ENCODE results near the gene CCSER1.

CCSER1 gene

DNA sequence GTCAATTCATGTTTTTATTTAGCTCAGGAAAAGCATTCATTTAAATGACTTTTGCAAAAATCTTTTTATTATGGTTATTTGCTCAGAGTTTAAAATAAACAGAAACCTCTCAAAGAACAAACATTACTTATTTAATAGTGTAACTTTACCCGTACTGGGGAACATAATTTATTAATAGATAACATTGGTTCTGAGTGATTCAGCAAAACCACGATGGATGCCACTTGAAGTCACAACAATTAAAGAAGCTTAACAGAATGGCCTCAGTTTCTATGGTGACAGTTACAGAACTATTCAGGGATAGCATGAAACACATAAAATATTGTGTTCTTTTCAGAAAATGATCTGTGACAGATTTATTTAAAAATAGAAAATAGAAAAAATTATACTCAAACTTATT, 368.7 kb downstream of the CCSER1 start:
- POLR2A ChIA-PET: no interaction called here
- CTCF ChIA-PET: no interaction called here
- no peak for DNase-seq (ENCODE audit: extremely low spot score)
- TF ChIP-seq, protein P1, sequence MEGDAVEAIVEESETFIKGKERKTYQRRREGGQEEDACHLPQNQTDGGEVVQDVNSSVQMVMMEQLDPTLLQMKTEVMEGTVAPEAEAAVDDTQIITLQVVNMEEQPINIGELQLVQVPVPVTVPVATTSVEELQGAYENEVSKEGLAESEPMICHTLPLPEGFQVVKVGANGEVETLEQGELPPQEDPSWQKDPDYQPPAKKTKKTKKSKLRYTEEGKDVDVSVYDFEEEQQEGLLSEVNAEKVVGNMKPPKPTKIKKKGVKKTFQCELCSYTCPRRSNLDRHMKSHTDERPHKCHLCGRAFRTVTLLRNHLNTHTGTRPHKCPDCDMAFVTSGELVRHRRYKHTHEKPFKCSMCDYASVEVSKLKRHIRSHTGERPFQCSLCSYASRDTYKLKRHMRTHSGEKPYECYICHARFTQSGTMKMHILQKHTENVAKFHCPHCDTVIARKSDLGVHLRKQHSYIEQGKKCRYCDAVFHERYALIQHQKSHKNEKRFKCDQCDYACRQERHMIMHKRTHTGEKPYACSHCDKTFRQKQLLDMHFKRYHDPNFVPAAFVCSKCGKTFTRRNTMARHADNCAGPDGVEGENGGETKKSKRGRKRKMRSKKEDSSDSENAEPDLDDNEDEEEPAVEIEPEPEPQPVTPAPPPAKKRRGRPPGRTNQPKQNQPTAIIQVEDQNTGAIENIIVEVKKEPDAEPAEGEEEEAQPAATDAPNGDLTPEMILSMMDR (IDR thresholded peaks at IDR 0.05; ENCODE audit: control extremely low read depth, extremely low read depth, low read depth, missing control alignments): no peak

DNA sequence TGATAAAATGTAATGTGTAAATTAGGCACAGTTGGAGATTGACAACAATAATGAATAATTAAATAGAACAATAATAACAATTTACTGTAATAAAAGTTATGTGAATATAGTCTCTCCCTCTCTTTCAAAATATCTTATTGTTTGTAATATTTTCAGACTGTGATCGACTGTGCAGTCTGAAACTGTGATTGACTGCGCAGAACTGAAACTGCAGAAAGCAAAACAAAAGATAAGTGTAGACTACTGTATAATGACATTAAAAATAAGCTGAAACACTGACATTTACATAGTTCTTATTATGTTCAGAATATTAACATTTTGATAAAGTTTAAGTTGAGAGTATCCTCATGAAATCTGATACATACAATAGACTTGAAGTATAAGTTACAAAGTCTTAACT, 371.0 kb downstream of the CCSER1 start:
- TF ChIP-seq, protein P1 (IDR thresholded peaks at IDR 0.05; ENCODE audit: control extremely low read depth, extremely low read depth, low read depth, missing control alignments): no peak
- ChIA-PET CTCF (no interaction called here), POLR2A (no interaction called here)

DNA sequence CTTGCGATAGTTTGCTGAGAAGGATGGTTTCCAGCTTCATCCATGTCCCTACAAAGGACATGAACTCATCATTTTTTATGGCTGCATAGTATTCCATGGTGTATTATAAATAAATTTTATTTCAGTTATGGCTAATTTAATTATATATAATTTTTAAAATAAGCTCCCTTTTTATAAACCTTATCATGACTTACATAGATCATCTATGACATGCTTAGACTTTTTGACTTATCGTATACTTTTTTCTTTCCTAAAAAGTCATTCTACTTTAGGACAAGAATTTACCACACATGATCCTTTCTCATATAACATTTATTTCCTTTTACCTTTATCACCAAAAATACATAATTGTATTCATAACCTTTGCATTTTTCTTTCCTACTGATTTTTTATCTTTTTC, 376.5 kb downstream of the CCSER1 start:
- TF ChIP-seq, protein P1 (IDR thresholded peaks at IDR 0.05; ENCODE audit: control extremely low read depth, extremely low read depth, low read depth, missing control alignments): no peak
- ChIA-PET POLR2A (no interaction called here), CTCF (no interaction called here)
- no peak for DNase-seq (ENCODE audit: extremely low spot score)

More for the DNA sequence above, 371.0 kb downstream of the CCSER1 start:
- DNase-seq (ENCODE audit: extremely low spot score): no peak

DNA sequence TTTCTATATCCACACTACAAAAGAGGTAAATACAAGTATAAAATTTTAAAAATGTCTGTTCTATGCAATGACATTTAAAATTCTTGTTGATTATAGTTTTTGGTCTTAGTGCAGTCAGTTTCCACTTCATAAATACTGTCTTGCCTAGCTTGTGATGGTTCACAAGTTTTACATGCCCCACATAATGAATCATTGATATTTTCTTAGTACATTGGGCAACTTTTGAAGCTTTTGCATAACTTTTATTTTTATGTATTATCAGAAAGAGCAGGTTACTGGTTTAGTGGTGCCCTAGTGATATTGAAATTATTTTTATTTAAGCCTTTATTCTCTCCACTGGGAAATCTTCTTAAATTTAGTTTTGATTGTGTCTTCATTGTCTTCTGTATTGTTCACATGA, 388.0 kb downstream of the CCSER1 start:
- TF ChIP-seq, protein P1 (IDR thresholded peaks at IDR 0.05; ENCODE audit: control extremely low read depth, extremely low read depth, low read depth, missing control alignments): no peak
- ChIA-PET CTCF (no interaction called here), POLR2A (no interaction called here)
- DNase-seq (ENCODE audit: extremely low spot score): no peak

DNA sequence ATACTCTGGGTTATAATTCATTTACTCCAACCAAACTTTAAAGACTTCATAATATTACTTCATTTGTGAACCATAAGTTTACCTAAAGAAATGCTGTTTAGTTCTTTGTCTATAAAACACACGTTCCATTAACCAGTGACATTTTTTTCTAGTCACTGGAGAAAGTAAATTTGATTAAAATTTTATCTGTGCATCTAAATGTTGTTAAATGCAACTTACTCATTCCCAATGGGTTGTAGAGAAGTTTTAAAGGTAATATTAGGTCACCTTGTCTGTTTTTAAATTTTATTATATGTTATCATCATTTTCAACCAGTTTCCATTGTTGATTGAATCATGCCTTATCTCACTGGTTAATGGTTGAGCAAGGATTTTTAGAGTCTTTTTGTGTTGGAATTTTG, 401.4 kb downstream of the CCSER1 start:
- POLR2A ChIA-PET: no interaction called here
- no peak for DNase-seq (ENCODE audit: extremely low spot score)
- CTCF ChIA-PET: no interaction called here
- TF ChIP-seq, protein P1 (IDR thresholded peaks at IDR 0.05; ENCODE audit: control extremely low read depth, extremely low read depth, low read depth, missing control alignments): no peak

DNA sequence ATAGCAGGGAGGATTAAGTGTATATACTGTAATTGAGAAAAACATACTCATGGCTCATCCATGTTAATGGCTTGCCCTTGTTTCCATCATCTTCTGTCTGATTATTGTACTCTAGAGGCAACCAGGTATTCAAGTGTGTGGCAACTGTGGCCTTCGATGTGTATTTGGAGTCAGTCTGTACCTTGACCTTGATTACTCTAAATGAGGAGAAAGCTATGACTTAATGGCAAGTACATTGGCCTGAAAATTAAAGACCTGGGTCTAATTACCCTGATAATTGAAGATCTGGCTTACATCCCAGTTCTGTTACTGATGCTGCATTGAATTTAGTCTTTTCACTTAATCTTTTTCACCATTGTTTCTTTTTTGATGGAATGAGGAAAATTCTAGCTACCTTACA, 409.2 kb downstream of the CCSER1 start:
- DNase-seq (ENCODE audit: extremely low spot score): no peak
- POLR2A ChIA-PET: no interaction called here
- CTCF ChIA-PET: no interaction called here
- TF ChIP-seq, protein P1 (IDR thresholded peaks at IDR 0.05; ENCODE audit: control extremely low read depth, extremely low read depth, low read depth, missing control alignments): no peak

DNA sequence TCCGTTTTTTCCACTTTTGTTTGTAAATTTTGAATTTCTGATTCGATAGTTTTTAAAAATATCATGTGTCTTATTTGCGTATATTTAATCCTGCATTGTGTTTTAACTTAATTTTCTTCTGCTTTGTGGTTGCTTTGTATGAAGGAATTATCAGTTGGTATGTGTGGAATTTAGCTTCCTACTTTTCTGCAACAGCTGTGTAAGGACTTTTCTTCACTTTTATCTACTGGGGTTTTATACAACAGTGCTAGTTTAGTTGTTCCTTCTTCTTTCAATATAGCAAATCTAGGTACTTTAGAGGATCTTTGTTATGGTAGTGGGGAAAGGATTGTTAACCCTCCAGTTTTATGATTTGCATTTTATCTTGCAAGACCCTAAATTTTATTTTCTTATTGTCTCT, 410.3 kb downstream of the CCSER1 start:
- TF ChIP-seq, protein P1 (IDR thresholded peaks at IDR 0.05; ENCODE audit: control extremely low read depth, extremely low read depth, low read depth, missing control alignments): no peak
- ChIA-PET POLR2A (no interaction called here), CTCF (interaction anchor here (1.3 kb wide), 1 partner anchor 15 kb away, joined by 3 read pairs; no protein-coding TSS in a partner anchor)
- DNase-seq (ENCODE audit: extremely low spot score): no peak
